Dendritic cell treated with granulocyte-macrophage colony-stimulating factor and Interleukin-4, amounts not matched to agents 40 ng/mL and 50 ng/mL, for 4 days (primary cell): ENCODE results near the gene CNTLN.
"Not testable (repeated sequence)": the region's sequence is repeated elsewhere in the genome, so short reads cannot be mapped to it uniquely, and the experiment has no call there.

Source experiments
- H3K27ac Mint-ChIP-seq: one replicate; pipeline ENCODE4 v1.8.0; 2022; ENCODE audit warnings: mild to moderate bottlenecking, mixed read lengths
- H3K27me3 Mint-ChIP-seq: one replicate; pipeline ENCODE4 v1.8.0; 2022; ENCODE audit warnings: mild to moderate bottlenecking, mixed read lengths
- H3K36me3 Mint-ChIP-seq: one replicate; pipeline ENCODE4 v1.8.0; 2022; ENCODE audit warnings: low read depth, mixed read lengths
- H3K4me1 Mint-ChIP-seq: one replicate; pipeline ENCODE4 v1.8.0; 2022; ENCODE audit warnings: low read depth, mixed read lengths
- H3K4me3 Mint-ChIP-seq: one replicate; pipeline ENCODE4 v1.8.0; 2022; ENCODE audit warnings: mild to moderate bottlenecking, moderate library complexity, mixed read lengths
- H3K9me3 Mint-ChIP-seq: one replicate; pipeline ENCODE4 v1.8.0; 2022; ENCODE audit warnings: mixed read lengths
- intact Hi-C: fragments of 100-400 bp; cut with micrococcal nuclease; formaldehyde crosslinking; loops from one replicate; pipeline ENCODE4 v1.15.0; 2022

The CNTLN gene

DNA sequence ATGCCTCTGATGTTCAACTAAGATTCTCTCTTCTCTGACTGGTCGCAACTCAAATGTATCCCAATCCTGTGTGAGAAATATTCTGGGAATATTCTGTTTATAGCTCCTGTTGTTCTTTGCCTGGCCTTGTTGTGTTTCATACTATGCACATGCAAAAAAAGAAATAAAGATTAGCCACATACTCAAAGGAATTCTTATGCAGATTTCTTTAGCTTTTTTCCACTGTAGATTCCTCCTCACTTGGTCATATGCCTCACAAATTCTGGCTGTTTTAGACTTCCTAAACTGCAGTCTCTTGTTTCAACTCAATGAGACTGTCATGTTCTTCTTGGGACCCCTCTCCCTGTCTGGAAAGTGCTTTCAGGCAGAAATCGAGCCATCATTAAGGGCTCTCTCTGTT is 226.5 kb downstream of the CNTLN start:
- Mint-ChIP-seq H3K27me3 (no peaks in the 10 kb centered on the region), H3K9me3 (peaks cover 20% of the 10 kb centered on the region), H3K4me3 (no peak overlapping the region), H3K4me1 (peaks cover 6% of the 10 kb centered on the region), H3K27ac (no peak overlapping the region), H3K36me3 (peaks cover 16% of the 10 kb centered on the region)
- intact Hi-C loops = no loop called here

DNA sequence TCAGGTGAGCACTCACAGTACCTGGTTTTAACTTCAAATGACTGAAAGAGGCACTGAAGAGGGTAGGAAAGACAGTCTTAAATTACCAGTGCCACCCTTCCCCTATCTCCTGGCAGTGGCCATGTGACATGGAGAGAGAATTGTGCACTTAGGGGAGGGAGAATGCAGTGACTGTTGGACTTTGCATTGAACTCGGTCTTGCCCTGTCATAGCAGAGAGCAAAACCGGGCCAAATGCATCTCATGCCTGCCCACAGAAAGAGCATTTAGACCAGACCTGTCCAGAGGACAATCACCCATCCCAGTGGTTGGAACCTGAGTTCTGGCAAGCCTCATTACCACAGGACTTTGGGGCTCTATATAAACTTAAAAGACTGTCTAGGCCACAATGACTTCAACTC is 232.2 kb downstream of the CNTLN start:
- intact Hi-C loops = no loop called here
- no peak overlapping the region for H3K4me3 Mint-ChIP-seq
- peaks cover 36% of the 10 kb centered on the region for H3K9me3 Mint-ChIP-seq
- H3K27ac Mint-ChIP-seq = no peak overlapping the region
- H3K36me3 Mint-ChIP-seq = peaks cover 54% of the 10 kb centered on the region
- H3K27me3 Mint-ChIP-seq = no peaks in the 10 kb centered on the region
- H3K4me1 Mint-ChIP-seq = peaks cover 6% of the 10 kb centered on the region

DNA sequence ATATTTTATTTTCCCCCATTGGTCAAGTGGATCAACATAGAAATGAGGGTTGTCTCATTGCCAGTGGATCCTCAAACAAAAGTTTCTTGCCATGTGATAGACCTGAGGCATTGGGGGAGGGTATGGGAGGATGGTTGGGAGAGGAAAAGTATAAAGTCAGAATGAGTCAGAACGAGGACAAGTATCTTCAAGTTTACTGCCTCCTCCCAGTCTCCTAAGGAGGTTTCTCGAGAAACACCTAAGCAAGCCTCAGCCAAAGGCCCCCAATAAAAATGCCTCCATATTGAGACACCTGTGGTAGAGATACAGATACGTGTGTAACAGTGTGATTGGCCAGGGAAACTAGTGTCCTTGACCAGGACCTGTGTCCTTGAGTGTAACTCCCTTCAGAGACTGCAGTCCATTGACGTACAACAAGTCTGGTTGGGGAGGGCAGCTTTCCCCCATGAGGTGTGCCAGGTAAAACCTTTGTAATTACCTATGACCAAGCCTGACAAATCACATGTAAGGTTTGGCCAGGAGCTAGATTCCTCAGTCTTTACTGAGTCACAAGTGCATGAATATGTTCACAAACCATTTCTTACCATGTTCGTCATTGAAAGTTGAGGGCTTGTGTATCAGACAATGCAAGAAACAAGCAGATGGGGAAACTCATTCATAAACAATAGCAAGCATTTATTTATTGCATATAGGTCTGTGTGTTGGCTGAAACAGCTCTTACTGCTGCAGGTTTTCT is 245.5 kb downstream of the CNTLN start:
- intact Hi-C loops = no loop called here
- H3K4me1 Mint-ChIP-seq = no peaks in the 10 kb centered on the region
- no peaks in the 10 kb centered on the region for H3K27me3 Mint-ChIP-seq
- H3K9me3 Mint-ChIP-seq = peaks cover 16% of the 10 kb centered on the region
- H3K36me3 Mint-ChIP-seq = peaks cover 16% of the 10 kb centered on the region
- H3K27ac Mint-ChIP-seq = no peak overlapping the region
- no peak overlapping the region for H3K4me3 Mint-ChIP-seq

DNA sequence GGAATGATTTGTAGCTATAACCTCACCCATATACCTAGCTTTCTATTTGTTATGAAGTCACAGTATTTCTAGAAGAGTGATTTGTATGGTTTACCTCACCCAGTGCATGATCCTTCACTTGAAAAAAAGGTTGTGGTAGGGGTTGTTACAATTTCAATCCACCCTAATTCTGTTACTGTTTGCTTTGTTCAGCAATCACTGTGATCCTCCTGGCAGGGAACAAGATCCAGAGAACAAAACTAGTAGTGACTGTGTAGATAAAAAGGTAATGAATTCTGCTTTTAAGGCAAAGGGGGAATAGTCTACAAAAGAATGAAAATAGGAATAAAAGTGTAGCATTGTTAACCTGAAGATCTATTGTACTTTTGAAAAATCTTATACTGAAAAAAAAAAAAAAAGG is 252.7 kb downstream of the CNTLN start:
- no peaks in the 10 kb centered on the region for H3K4me1 Mint-ChIP-seq
- no peak overlapping the region for H3K4me3 Mint-ChIP-seq
- no peak overlapping the region for H3K27ac Mint-ChIP-seq
- no peaks in the 10 kb centered on the region for H3K9me3 Mint-ChIP-seq
- no peaks in the 10 kb centered on the region for H3K36me3 Mint-ChIP-seq
- intact Hi-C loops = no loop called here
- H3K27me3 Mint-ChIP-seq = no peaks in the 10 kb centered on the region

DNA sequence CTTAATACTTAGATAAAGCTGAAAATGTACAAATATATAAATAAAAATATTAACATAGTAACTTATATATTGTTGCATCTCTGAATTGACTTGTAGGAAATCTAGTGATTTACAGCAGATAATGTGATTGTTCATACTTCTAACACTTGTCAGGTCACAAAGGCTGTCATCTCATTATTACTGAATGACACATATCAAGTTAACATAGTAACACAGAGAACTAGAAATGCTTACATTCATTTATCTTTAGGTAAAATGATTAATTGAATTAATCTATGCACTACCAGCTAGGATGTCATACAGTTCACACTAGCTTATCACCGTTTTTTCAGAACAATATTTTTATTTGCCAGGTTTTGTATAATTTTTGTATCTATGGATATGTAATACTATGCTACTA is 254.2 kb downstream of the CNTLN start:
- Mint-ChIP-seq H3K4me3 (no peak overlapping the region), H3K27ac (no peak overlapping the region), H3K36me3 (no peaks in the 10 kb centered on the region), H3K27me3 (no peaks in the 10 kb centered on the region), H3K4me1 (no peaks in the 10 kb centered on the region), H3K9me3 (no peaks in the 10 kb centered on the region)
- intact Hi-C loops = no loop called here

DNA sequence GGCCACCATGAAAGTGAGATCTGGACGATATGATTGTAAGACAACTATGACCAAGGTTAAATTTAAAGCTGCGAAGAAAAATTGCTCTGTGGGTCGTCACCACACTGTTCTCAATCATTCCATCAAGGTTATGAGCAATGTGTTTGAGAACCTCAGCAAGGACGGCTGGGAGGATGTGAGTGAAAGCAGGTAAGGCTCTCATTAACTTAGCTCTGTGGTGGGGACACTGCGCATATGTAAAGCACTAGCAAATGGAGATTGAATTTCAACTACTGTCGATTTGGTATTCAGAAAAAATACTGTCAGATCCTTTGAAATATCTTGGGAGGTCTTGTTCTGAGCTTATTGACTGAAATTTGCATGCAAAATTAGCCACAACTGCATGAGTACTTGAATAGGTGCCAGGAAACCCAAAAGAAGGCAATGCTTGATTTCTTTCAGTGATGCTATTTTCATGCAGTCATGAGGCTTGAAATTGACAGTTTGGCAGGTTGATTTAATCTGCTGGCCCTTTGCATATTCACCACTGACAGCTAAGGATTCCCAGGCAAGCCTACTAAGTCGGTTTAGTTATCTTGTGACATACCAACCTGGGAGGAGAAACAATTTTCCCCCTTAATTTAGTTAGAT is 260.2 kb downstream of the CNTLN start:
- no peaks in the 10 kb centered on the region for H3K4me1 Mint-ChIP-seq
- peaks cover 16% of the 10 kb centered on the region for H3K36me3 Mint-ChIP-seq
- H3K4me3 Mint-ChIP-seq = no peak overlapping the region
- intact Hi-C loops = no loop called here
- no peak overlapping the region for H3K27ac Mint-ChIP-seq
- H3K27me3 Mint-ChIP-seq = no peaks in the 10 kb centered on the region
- no peaks in the 10 kb centered on the region for H3K9me3 Mint-ChIP-seq

DNA sequence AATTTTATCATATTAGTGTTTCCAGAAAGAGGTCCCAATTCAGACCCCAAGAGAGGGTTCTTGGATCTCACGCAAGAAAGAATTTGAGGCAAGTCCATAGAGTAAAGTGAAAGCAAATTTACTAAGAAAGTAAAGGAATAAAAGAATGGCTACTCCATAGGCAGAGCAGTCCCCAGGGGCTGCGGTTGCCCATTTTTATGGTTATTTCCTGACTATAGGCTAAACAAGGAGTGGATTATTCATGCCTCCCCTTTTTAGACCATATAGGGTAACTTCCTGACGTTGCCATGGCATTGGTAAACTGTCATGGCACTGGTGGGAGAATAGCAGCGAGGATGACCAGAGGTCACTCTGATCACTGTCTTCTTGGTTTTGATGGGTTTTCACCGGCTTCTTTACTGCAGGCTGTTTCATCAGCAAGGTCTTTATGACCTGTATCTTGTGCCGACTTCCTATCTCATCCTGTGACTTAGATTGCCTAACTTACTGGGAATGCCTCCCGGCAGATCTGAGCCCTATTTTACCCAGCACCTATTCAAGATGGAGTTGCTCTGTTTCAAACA is 262.4 kb downstream of the CNTLN start:
- H3K27ac Mint-ChIP-seq, H3K9me3 Mint-ChIP-seq, H3K4me3 Mint-ChIP-seq, H3K27me3 Mint-ChIP-seq, H3K4me1 Mint-ChIP-seq, intact Hi-C loops: not testable (repeated sequence)
- H3K36me3 Mint-ChIP-seq = peaks cover 16% of the 10 kb centered on the region

DNA sequence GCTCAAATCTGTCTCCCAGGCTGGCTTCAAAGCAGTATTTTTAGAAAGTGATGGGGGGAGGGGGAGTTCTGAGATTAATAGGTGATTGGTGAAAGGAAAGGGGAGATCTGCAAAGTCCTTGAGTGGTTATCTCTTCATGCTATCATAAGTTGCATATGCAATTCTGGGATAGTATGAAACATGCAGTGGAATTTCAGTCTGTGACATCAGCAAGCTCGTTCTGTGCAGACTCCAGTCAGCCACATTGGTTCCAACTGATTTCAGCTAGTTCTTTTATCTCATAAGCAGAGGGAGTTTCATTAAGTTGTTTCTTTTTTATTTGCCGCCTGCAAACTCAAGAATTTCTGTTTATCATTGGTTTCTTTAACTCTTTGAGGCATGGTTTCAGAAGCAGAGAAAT is 263.5 kb downstream of the CNTLN start:
- Mint-ChIP-seq H3K4me1 (no peaks in the 10 kb centered on the region), H3K4me3 (no peak overlapping the region), H3K27me3 (no peaks in the 10 kb centered on the region), H3K36me3 (peaks cover 23% of the 10 kb centered on the region), H3K27ac (no peak overlapping the region), H3K9me3 (no peaks in the 10 kb centered on the region)
- intact Hi-C loops = no loop called here

DNA sequence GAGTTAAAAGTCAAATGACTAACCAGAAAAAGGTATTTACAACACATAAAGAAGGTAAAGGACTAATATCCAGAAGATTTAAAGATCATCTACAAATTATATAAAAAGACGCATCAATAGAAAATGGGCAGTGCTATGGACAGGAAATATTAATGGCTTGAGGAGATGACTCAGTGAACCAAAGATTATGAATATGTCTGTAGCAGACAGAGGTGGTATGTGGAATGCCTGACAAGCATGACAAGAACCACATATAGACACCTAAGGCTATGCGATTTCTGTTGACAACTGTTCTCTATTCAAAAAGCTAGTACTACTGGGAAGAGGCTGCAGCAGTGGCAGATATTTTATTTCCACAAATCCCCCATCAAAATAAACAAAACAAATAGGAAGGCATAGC is 267.0 kb downstream of the CNTLN start:
- H3K36me3 Mint-ChIP-seq = peaks cover 25% of the 10 kb centered on the region
- no peak overlapping the region for H3K4me3 Mint-ChIP-seq
- H3K9me3 Mint-ChIP-seq = no peaks in the 10 kb centered on the region
- intact Hi-C loops = no loop called here
- no peak overlapping the region for H3K27ac Mint-ChIP-seq
- H3K4me1 Mint-ChIP-seq = no peaks in the 10 kb centered on the region
- no peaks in the 10 kb centered on the region for H3K27me3 Mint-ChIP-seq

DNA sequence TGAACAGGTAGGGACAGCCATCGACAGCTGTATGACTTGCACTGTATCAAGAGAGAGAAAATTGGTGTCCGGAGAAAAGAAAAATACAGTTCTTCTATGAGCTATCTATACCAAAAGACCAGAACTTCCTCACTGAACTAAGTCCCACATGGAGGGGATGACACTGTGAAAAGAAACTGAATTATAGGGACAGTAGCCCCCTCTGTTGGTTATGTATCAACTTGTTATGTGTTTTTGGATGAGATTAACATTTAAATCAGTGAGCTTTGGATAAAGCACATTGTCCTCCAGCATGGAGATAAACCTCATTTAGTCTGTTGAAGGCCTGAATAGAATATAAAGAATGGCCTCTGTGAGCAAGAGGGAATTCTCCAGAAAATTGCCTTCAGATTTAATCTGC is 267.5 kb downstream of the CNTLN start:
- Mint-ChIP-seq H3K4me1 (no peaks in the 10 kb centered on the region), H3K36me3 (peaks cover 25% of the 10 kb centered on the region), H3K9me3 (no peaks in the 10 kb centered on the region), H3K4me3 (no peak overlapping the region), H3K27me3 (no peaks in the 10 kb centered on the region), H3K27ac (no peak overlapping the region)
- intact Hi-C loops = no loop called here

DNA sequence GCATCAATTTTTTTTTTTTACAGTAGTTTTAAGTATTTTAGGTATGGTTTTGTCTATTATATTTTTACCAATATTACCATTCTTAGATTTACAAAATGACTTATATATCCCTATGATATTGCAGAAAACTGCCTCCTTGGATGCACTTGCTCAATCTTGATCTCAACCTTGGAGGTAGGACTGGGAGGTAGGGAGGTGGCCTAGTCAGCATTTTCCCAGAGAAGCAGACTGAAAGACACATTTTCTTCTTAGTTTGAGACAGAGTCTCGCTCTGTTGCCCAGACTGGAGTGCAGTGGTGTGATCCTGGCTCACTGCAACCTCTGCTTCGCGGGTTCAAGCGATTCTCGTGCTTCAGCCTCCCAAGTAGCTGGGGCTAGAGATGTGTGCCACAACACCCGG is 268.7 kb downstream of the CNTLN start:
- intact Hi-C loops = no loop called here

DNA sequence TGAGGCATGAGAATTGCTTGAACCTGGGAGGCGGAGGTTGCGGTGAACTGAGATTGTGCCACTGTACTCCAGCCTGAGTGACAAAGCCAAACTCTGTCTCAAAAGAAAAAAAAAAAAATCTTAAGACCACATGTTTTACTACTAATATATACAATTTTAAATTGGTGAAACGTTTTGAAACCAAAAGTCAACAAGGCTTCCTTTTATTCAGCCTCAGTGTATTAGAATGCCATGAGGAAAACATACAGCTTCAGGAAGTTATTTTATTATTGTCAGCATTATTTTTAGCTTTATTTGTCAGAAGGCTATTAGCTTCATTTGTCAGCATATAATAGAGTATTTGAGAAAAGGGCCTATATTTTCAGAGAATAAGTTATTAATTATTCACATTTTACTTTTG is 280.1 kb downstream of the CNTLN start:
- Mint-ChIP-seq H3K36me3 (peaks cover 24% of the 10 kb centered on the region), H3K9me3 (no peaks in the 10 kb centered on the region)
- intact Hi-C loops = no loop called here

More for the DNA sequence above, 268.7 kb downstream of the CNTLN start:
- Mint-ChIP-seq H3K36me3 (peaks cover 25% of the 10 kb centered on the region), H3K4me1 (no peaks in the 10 kb centered on the region), H3K4me3 (no peak overlapping the region), H3K9me3 (no peaks in the 10 kb centered on the region), H3K27ac (no peak overlapping the region), H3K27me3 (no peaks in the 10 kb centered on the region)

DNA sequence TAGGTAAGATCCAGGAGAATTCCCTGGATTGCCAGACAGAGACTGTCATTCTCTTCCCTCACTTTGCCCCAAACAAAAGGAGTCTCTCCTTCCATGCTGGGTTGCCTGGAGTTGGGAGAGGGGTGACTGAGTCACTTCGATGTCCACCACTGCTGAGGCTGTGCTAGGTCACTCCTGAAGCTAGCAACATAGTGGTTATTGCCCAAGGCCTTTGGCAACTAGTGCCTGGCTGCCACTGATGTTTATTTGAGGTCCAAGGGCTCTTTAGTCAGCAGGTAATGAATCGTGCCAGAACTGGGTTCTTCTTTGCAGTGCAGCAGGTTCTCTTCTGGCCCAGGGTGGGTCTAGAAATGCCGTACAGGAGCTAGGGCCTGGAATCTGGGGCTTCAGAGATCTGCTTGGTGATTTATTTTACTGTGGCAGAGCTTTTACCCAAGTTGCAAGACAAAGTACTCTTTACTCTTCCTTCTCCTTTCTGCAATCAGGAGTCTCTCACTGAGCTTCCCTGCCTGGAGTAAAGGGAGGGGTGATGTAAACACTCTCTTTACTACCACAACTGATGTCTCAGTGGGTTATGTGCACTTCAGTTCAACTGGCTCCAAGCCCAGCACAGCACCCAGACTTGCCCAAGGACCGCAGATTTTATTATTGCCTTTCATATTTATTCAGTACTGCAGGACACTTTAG is 288.3 kb downstream of the CNTLN start:
- Mint-ChIP-seq H3K27me3 (no peaks in the 10 kb centered on the region), H3K4me1 (peaks cover 9% of the 10 kb centered on the region), H3K9me3 (no peaks in the 10 kb centered on the region), H3K4me3 (no peak overlapping the region), H3K36me3 (peaks cover 9% of the 10 kb centered on the region), H3K27ac (no peak overlapping the region)
- intact Hi-C loops = no loop called here

More for the DNA sequence above, 280.1 kb downstream of the CNTLN start:
- Mint-ChIP-seq H3K27me3 (no peaks in the 10 kb centered on the region), H3K4me3 (no peak overlapping the region), H3K4me1 (no peaks in the 10 kb centered on the region), H3K27ac (peak overlapping the region; percentile 50)

DNA sequence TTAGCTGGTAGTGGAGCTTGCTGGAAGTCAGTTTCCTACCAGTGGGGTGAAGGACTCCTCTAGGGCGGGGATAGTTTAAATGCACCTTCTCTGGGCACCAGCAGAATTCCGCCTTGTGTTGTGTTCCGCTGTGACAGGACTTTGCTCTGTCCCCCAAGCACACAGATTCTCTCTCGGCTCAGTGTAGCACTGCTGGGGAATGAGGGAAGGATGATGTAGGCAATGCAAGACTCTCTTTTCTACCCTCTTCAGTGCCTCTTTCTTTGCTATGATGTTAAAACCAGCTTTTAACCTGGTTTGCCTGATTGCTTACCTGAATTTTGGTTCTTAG is 288.8 kb downstream of the CNTLN start:
- Mint-ChIP-seq H3K4me1 (peaks cover 9% of the 10 kb centered on the region), H3K27me3 (no peaks in the 10 kb centered on the region), H3K4me3 (no peak overlapping the region), H3K36me3 (peaks cover 9% of the 10 kb centered on the region), H3K27ac (no peak overlapping the region), H3K9me3 (no peaks in the 10 kb centered on the region)
- intact Hi-C loops = no loop called here
